Fibroblast of the conjunctiva (primary cell): ENCODE results near the gene MORN4.
A peak's percentile ranks its signal among the peaks of the same experiment; 100 is the strongest.

ENCODE experiments used
- DNase-seq: peaks from one replicate; pipeline ENCODE4 v3.0.0-alpha.2; 2010; ENCODE audit warnings: low read depth

Gene MORN4

GRCh38 chr10:97573021-97573420, 60.3 kb downstream of the MORN4 start:
- no peak for DNase-seq

- DNase-seq: peak; percentile 74
Measured at GRCh38 chr10:97572214-97572989, 60.9 kb downstream of the MORN4 start, which contains the start of gene ANKRD2. ANKRD2 (plus strand) TSS chr10:97572779; CDS start chr10:97572789, 10 bp downstream.

- DNase-seq: no peak
Measured at GRCh38 chr10:97571622-97572021, 61.7 kb downstream of the MORN4 start.

GRCh38 chr10:97570789-97571471, 62.4 kb downstream of the MORN4 start:
- no peak for DNase-seq

GRCh38 chr10:97570146-97570788, 63.0 kb downstream of the MORN4 start:
- no peak for DNase-seq

GRCh38 chr10:97567891-97568290, 65.4 kb downstream of the MORN4 start:
- DNase-seq: no peak

GRCh38 chr10:97566336-97566996, 66.8 kb downstream of the MORN4 start:
- DNase-seq: no peak

GRCh38 chr10:97564776-97565175, 68.5 kb downstream of the MORN4 start:
- DNase-seq: no peak
